Uterus (tissue), 2 donors: ENCODE results near the gene TRIM10.

Experiments
- CTCF ChIP-seq, 4 experiments: fragments of 200-600 bp in 2 of 4; fragments of 450-650 bp in 2 of 4; sonication (generic) in 2 of 4; IDR thresholded peaks; one replicate each; pipeline ENCODE4 v1.5.1; 2016 to 2019; ENCODE audit warnings: antibody characterized with exemption in 4 of 4, mild to moderate bottlenecking in 2 of 4, moderate library complexity in 1 of 4
- POLR2A ChIP-seq, 2 donors: fragments of 450-650 bp; IDR thresholded peaks; one replicate each; pipeline ENCODE4 v1.6.1; 2016; ENCODE audit warnings: antibody characterized with exemption in 2 of 2, mild to moderate bottlenecking in 1 of 2, moderate library complexity in 1 of 2

GRCh38 chr6:30145818-30146217 is 15.2 kb downstream of the TRIM10 start:
- TF ChIP-seq POLR2A (IDR thresholded peaks at IDR 0.05) (no peak), CTCF (IDR thresholded peaks at IDR 0.05) (no peak)
